H1 (cell line): ENCODE data around the gene PANX1. TPM values are rescaled to one million over a fixed set of nuclear protein-coding genes. Genes with fewer than 3 reads are reported as not detected.

Experiments
- CTCF ChIA-PET: fragments of 300-600 bp; sonication (Branson Sonifier 250); formaldehyde crosslinking; loops from one replicate; lab custom pipeline; 2021; ENCODE audit not compliant: partially characterized antibody; lab: Charles Lee
- POLR2A ChIA-PET: fragments of 300-600 bp; sonication (Branson Sonifier 250); formaldehyde crosslinking; loops from one replicate; lab custom pipeline; 2021; ENCODE audit warnings: inconsistent platforms; ENCODE audit not compliant: partially characterized antibody; lab: Charles Lee
- DNase-seq, 2 experiments: peaks; one replicate each; pipeline versions ENCODE4 v3.0.0 to v3.0.0-alpha.2; 2010 to 2022; ENCODE audit warnings: low spot score in 2 of 2, low read depth in 1 of 2, mixed read lengths in 1 of 2
- FAIRE-seq: peaks from 2 replicates; lab custom pipeline; 2011; peaks lifted over from hg19 to GRCh38; lab: Jason Lieb, UNC
- H2AFZ ChIP-seq: 2 replicates; pipeline ENCODE4 v1.8.1; 2012; ENCODE audit warnings: low read length, inconsistent platforms
- H2AK5ac ChIP-seq: 2 replicates; pipeline ENCODE4 v1.6.1; 2013; ENCODE audit warnings: low read depth, low read length
- H2BK120ac ChIP-seq: replicated peaks from 2 replicates; pipeline ENCODE3; 2013; ENCODE audit warnings: low read depth, low read length, inconsistent platforms
- H2BK12ac ChIP-seq: 2 replicates; pipeline ENCODE4 v1.6.1; 2013; ENCODE audit warnings: low read depth, low read length
- H2BK15ac ChIP-seq: 2 replicates; pipeline ENCODE4 v1.6.1; 2013; ENCODE audit warnings: low read length
- H2BK20ac ChIP-seq: 2 replicates; pipeline ENCODE4 v1.6.1; 2013; ENCODE audit warnings: low read length
- H2BK5ac ChIP-seq: 2 replicates; pipeline ENCODE4 v1.6.1; 2013; ENCODE audit warnings: low read depth, low read length
- H3K14ac ChIP-seq: 2 replicates; pipeline ENCODE4 v1.6.1; 2013; ENCODE audit warnings: inconsistent platforms; ENCODE audit not compliant: insufficient read length
- H3K18ac ChIP-seq: 2 replicates; pipeline ENCODE4 v1.6.1; 2013; ENCODE audit warnings: low read length; ENCODE audit errors: extremely low read depth
- H3K23ac ChIP-seq: 2 replicates; pipeline ENCODE4 v1.6.1; 2013; ENCODE audit warnings: inconsistent platforms; ENCODE audit not compliant: insufficient read length
- H3K23me2 ChIP-seq: 2 replicates; pipeline ENCODE4 v1.6.1; 2013; ENCODE audit warnings: low read depth, low read length
- H3K27ac ChIP-seq: 2 replicates; pipeline ENCODE4 v1.6.1; 2011; ENCODE audit warnings: low read depth, low read length, inconsistent platforms
- H3K27me3 ChIP-seq, 4 experiments: replicated peaks in 1 of 4; 1 replicate in 1 of 4; 2 replicates in 3 of 4; pipeline versions ENCODE4 v1.6.1 to v1.8.1; 2011 to 2013; ENCODE audit warnings: low read length in 3 of 4, mild to moderate bottlenecking in 3 of 4, inconsistent platforms in 2 of 4, mixed read lengths in 2 of 4, moderate library complexity in 1 of 4; ENCODE audit not compliant: control insufficient read depth in 3 of 4, insufficient read depth in 3 of 4; ENCODE audit errors: extremely low read depth in 1 of 4
- H3K36me3 ChIP-seq, 4 experiments: 2 replicates each; pipeline versions ENCODE4 v1.6.1 to v1.8.1; 2011 to 2013; ENCODE audit warnings: mild to moderate bottlenecking in 4 of 4, low read length in 3 of 4, moderate library complexity in 2 of 4, control low read depth in 1 of 4, inconsistent platforms in 1 of 4; ENCODE audit not compliant: insufficient read depth in 4 of 4, control insufficient read depth in 2 of 4
- H3K4ac ChIP-seq: replicated peaks from 2 replicates; pipeline ENCODE3; 2013; ENCODE audit warnings: low read length, low read depth, mixed read lengths, inconsistent platforms; ENCODE audit not compliant: insufficient read length
- H3K4me1 ChIP-seq, 4 experiments: replicated peaks in 1 of 4; 1 replicate in 1 of 4; 2 replicates in 3 of 4; pipeline versions ENCODE4 v1.6.1 to v1.8.1; 2011 to 2013; ENCODE audit warnings: low read length in 3 of 4, inconsistent platforms in 2 of 4, mixed read lengths in 1 of 4; ENCODE audit not compliant: insufficient read depth in 4 of 4, control insufficient read depth in 3 of 4
- H3K4me2 ChIP-seq, 2 experiments: 2 replicates each; pipeline versions ENCODE4 v1.6.1 to v1.8.1; 2011 to 2013; ENCODE audit warnings: low read depth in 2 of 2, low read length in 2 of 2, control low read depth in 1 of 2, inconsistent platforms in 1 of 2, mild to moderate bottlenecking in 1 of 2; ENCODE audit not compliant: insufficient read depth in 1 of 2
- H3K4me3 ChIP-seq, 4 experiments: fragments of 200-600, 300-600 bp in 1 of 4; sonication (generic), shearing (Covaris generic), sonication (Bioruptor Twin) in 1 of 4; 2 replicates each; pipeline versions ENCODE4 v1.5.1 to v1.8.1; 2011 to 2016; ENCODE audit warnings: low read length in 4 of 4, low read depth in 3 of 4, control low read depth in 2 of 4, inconsistent platforms in 2 of 4, mild to moderate bottlenecking in 2 of 4, mixed read lengths in 1 of 4, moderate library complexity in 1 of 4; ENCODE audit not compliant: insufficient read depth in 2 of 4; ENCODE audit errors: extremely low read depth in 1 of 4
- H3K56ac ChIP-seq: replicated peaks from 2 replicates; pipeline ENCODE3; 2013; ENCODE audit warnings: low read depth, mild to moderate bottlenecking, mixed read lengths, low read length, inconsistent platforms; ENCODE audit not compliant: insufficient read length
- H3K79me1 ChIP-seq: 2 replicates; pipeline ENCODE4 v1.6.1; 2013; ENCODE audit warnings: low read depth, low read length, control low read depth
- H3K79me2 ChIP-seq, 2 experiments: 2 replicates each; pipeline versions ENCODE4 v1.6.1 to v1.8.1; 2012 to 2013; ENCODE audit warnings: low read length in 2 of 2, mild to moderate bottlenecking in 2 of 2, inconsistent platforms in 1 of 2; ENCODE audit not compliant: insufficient read depth in 2 of 2, control insufficient read depth in 1 of 2
- H3K9ac ChIP-seq, 4 experiments: replicated peaks in 1 of 4; 1 replicate in 1 of 4; 2 replicates in 3 of 4; pipeline versions ENCODE4 v1.6.1 to v1.8.1; 2011 to 2013; ENCODE audit warnings: low read depth in 3 of 4, low read length in 3 of 4, control low read depth in 2 of 4, mild to moderate bottlenecking in 2 of 4, moderate library complexity in 2 of 4, inconsistent platforms in 1 of 4; ENCODE audit errors: extremely low read depth in 1 of 4
- H3K9me3 ChIP-seq, 2 experiments: 2 replicates each; pipeline versions ENCODE4 v1.6.1 to v1.8.1; 2012 to 2013; ENCODE audit warnings: mild to moderate bottlenecking in 2 of 2, moderate library complexity in 2 of 2, control low read depth in 1 of 2, inconsistent platforms in 1 of 2, low read depth in 1 of 2, low read length in 1 of 2, mixed read lengths in 1 of 2; ENCODE audit not compliant: insufficient read depth in 2 of 2
- H4K20me1 ChIP-seq, 2 experiments: replicated peaks in 1 of 2; 2 replicates each; pipeline versions ENCODE3 to v1.8.1; 2011 to 2013; ENCODE audit warnings: inconsistent platforms in 2 of 2, low read length in 2 of 2, mild to moderate bottlenecking in 1 of 2; ENCODE audit not compliant: insufficient read depth in 2 of 2, control insufficient read depth in 1 of 2
- H4K5ac ChIP-seq: 2 replicates; pipeline ENCODE4 v1.6.1; 2013; ENCODE audit warnings: low read length, low read depth, mixed read lengths, inconsistent platforms; ENCODE audit not compliant: insufficient read length
- H4K8ac ChIP-seq: 2 replicates; pipeline ENCODE4 v1.8.0; 2013; ENCODE audit warnings: mild to moderate bottlenecking, moderate library complexity, low read length, inconsistent platforms; ENCODE audit not compliant: insufficient read depth; ENCODE audit errors: extremely low read depth
- H4K91ac ChIP-seq: replicated peaks from 2 replicates; pipeline ENCODE3; 2013; ENCODE audit warnings: low read length, mixed read lengths, inconsistent platforms; ENCODE audit not compliant: insufficient read length
- KDM5A ChIP-seq: fragments of 200-600 bp; IDR thresholded peaks from 2 replicates; pipeline ENCODE4 v1.7.1; 2012; ENCODE audit warnings: mild to moderate bottlenecking, low read length, inconsistent platforms, mixed read lengths
- polyA plus RNA-seq, 7 experiments: library from polyadenylated mRNA; depleted of rRNA in 3 of 7; stranded (reverse) in 5 of 7; unstranded in 2 of 7; fragments of >200 nt in 5 of 7; fragments of 200-250 nt in 2 of 7; gene quantifications; 1 replicate in 5 of 7; 2 replicates in 1 of 7; 4 replicates in 1 of 7; pipeline versions ENCODE4 v1.2.1 to v1.2.3, GENCODE V29; 2011 to 2013; ENCODE audit warnings: missing spikeins in 2 of 7, mixed read lengths in 2 of 7
- total RNA-seq: library from RNA; stranded (reverse); fragmentation: NEBNext Ultra II Directional; extraction: Animal tissue kit (Norgen Biotek cat#: 25700); gene quantifications from 2 replicates; pipeline ENCODE4 v1.2.1, GENCODE V29; 2021

The PANX1 gene
- total and polyA plus RNA-seq, 2 of the 8 experiments (the other 6 are each of a cell fraction or from before 2014, with no cell fraction given) = 15.9 to 35.2 TPM

DNA sequence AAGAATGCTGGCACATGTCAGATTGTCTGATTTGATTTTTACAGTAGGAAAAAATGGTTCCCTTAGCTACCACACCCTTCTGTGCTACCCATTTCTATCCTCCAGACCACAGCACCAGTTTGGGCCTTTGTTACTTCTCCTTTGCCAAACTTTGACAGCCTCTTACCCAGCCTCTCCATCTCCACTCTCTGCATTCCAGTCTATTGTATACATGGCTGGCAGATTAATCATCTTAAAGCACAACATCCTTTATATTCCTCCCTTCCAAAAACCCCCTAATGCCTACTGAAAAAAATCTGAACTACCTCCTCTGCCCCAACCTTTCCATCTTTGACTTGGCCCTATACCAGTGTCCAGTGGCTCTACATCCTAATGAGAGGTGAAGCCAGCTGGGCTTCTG lies 10.8 kb upstream of the PANX1 start:
- no peak for FAIRE-seq
- H2BK120ac ChIP-seq = no peak overlapping the region

More for the DNA sequence above, 10.8 kb upstream of the PANX1 start:
- Histone ChIP-seq H3K79me1 (no peaks in the 10 kb centered on the region; the same call in 1 of the 2 replicates), H2BK20ac (0 out of 2 replicates have a peak overlapping the region, but pooled peaks have one; percentile 57), H4K91ac (peak overlapping the region; percentile 94), H3K9ac (no peak overlapping the region), H3K14ac (no peak overlapping the region), H3K23me2 (no peaks in the 10 kb centered on the region; the same call in 1 of the 2 replicates), H2AFZ (no peak overlapping the region), H2BK12ac (peak overlapping the region; percentile 61; the same call in 1 of the 2 replicates), H3K23ac (no peak overlapping the region), H2BK15ac (0 out of 2 replicates have a peak overlapping the region, but pooled peaks have one; percentile 7), H4K8ac (no peak overlapping the region), H3K18ac (no peak overlapping the region), H4K5ac (no peak overlapping the region), H3K56ac (no peak overlapping the region), H3K79me2 (peaks cover 0 to 3% of the 10 kb centered on the region in 2 experiments; a peak in 2 of 4 replicates), H3K4me2 (no peak overlapping the region), H3K27ac (no peak overlapping the region), H3K4me1 (peaks cover 5 to 19% (median 14%) of the 10 kb centered on the region in 4 experiments; a peak in 6 of 7 replicates), H3K4me3 (no peak overlapping the region), H3K9me3 (no peaks in the 10 kb centered on the region), H4K20me1 (no peaks in the 10 kb centered on the region), H3K27me3 (no peaks in the 10 kb centered on the region), H3K4ac (peak overlapping the region; percentile 44), H2AK5ac (no peak overlapping the region), H2BK5ac (no peak overlapping the region), H3K36me3 (no peaks in the 10 kb centered on the region)
- POLR2A ChIA-PET = interaction anchor here (1.5 to 3.3 kb wide), 2 partner anchors 9 to 11 kb away, joined by 3 to 32 read pairs; partner anchors contain the start of gene PANX1
- CTCF ChIA-PET = interaction anchor here (1.5 to 1.7 kb wide), 2 partner anchors 10 to 66 kb away, joined by 3 to 4 read pairs; partner anchors contain the start of gene PANX1
- TF ChIP-seq KDM5A = no peak
- DNase-seq = no peak
